Spleen (tissue), 11 donors: ENCODE measurements around the gene MSI2. TPM values are rescaled to one million over a fixed set of nuclear protein-coding genes. Genes with fewer than 3 reads are reported as not detected.

ENCODE experiments used
- DNase-seq: peaks from one replicate; pipeline ENCODE4 v3.0.0-alpha.2; 2020
- H3K27ac ChIP-seq, 8 donors: fragments of 200-600 bp; sonication (generic) in 7 of 8; 1 replicate in 4 of 8; 2 replicates in 4 of 8; pipeline versions ENCODE4 v1.5.0 to v1.8.0; 2016 to 2021; ENCODE audit warnings: inconsistent platforms in 4 of 8, mild to moderate bottlenecking in 4 of 8, moderate library complexity in 1 of 8
- H3K27me3 ChIP-seq, 7 donors: fragments of 200-600 bp; sonication (generic) in 6 of 7; replicated peaks in 1 of 7; 1 replicate in 4 of 7; 2 replicates in 3 of 7; pipeline versions ENCODE4 v1.5.0 to v1.8.0; 2016 to 2021; ENCODE audit warnings: inconsistent platforms in 3 of 7, mild to moderate bottlenecking in 1 of 7
- H3K36me3 ChIP-seq, 6 donors: fragments of 200-600 bp; sonication (generic) in 5 of 6; 1 replicate in 4 of 6; 2 replicates in 2 of 6; pipeline versions ENCODE4 v1.5.0 to v1.8.0; 2016 to 2021; ENCODE audit warnings: inconsistent platforms in 2 of 6
- H3K4me1 ChIP-seq, 6 donors: fragments of 200-600 bp; sonication (generic) in 5 of 6; 1 replicate in 3 of 6; 2 replicates in 3 of 6; pipeline versions ENCODE4 v1.5.0 to v1.8.0; 2016 to 2021; ENCODE audit warnings: inconsistent platforms in 3 of 6
- H3K4me3 ChIP-seq, 8 donors: fragments of 200-600 bp; sonication (generic) in 7 of 8; 1 replicate in 4 of 8; 2 replicates in 4 of 8; pipeline versions ENCODE4 v1.5.0 to v1.8.0; 2016 to 2021; ENCODE audit warnings: inconsistent platforms in 4 of 8, mild to moderate bottlenecking in 4 of 8, moderate library complexity in 2 of 8
- H3K9me3 ChIP-seq, 8 donors: fragments of 200-600 bp; sonication (generic) in 7 of 8; 1 replicate in 4 of 8; 2 replicates in 4 of 8; pipeline versions ENCODE4 v1.5.0 to v1.8.0; 2016 to 2021; ENCODE audit warnings: inconsistent platforms in 4 of 8
- POLR2A ChIP-seq, 3 donors: fragments of 450-650 bp; IDR thresholded peaks; one replicate each; pipeline ENCODE4 v1.5.1; 2017; ENCODE audit warnings: antibody characterized with exemption in 3 of 3, mild to moderate bottlenecking in 1 of 3
- POLR2AphosphoS5 ChIP-seq, 3 donors: sonication (generic); formaldehyde crosslinking; IDR thresholded peaks; one replicate each; pipeline ENCODE4 v1.5.1; 2017; ENCODE audit warnings: antibody characterized with exemption in 3 of 3
- WGBS, 5 donors: extraction: QIAGEN DNeasy Blood & Tissue Kit in 3 of 5; methylation state at CpG; one replicate each; pipeline versions ENCODE4 v1.1.5 to v1.1.7; 2013 to 2018; 5-methylcytosine and 5-hydroxymethylcytosine counted together
- intact Hi-C: fragments of 100-400 bp; cut with DNase I; formaldehyde crosslinking; loops from one replicate; pipeline ENCODE4 v1.15.0; 2023; ENCODE audit warnings: low total_unique reads
- polyA plus RNA-seq, 3 donors: library from polyadenylated mRNA; stranded (reverse); fragments of 200-250 nt; gene quantifications; one replicate each; pipeline ENCODE4 v1.2.1, GENCODE V29; 2013
- total RNA-seq, 7 donors: library from RNA; depleted of rRNA in 3 of 7; stranded (reverse); fragments of >200 nt in 3 of 7; fragmentation: NEBNext Ultra II Directional in 4 of 7; extraction: Animal tissue kit (Norgen Biotek cat#: 25700) in 4 of 7; gene quantifications; one replicate each; pipeline versions ENCODE4 v1.1.0 to v1.2.1, GENCODE V29; 2016 to 2021
- TF ChIP-seq, protein P1 (sequence below), 11 experiments: fragments of 200-600 bp in 7 of 11; fragments of 450-650 bp in 4 of 11; sonication (generic) in 4 of 11; IDR thresholded peaks in 8 of 11; conservative IDR thresholded peaks in 3 of 11; 1 replicate in 7 of 11; 2 replicates in 4 of 11; pipeline versions ENCODE4 v1.4.0 to v1.8.0; 2016 to 2021; ENCODE audit warnings: antibody characterized with exemption in 11 of 11, inconsistent platforms in 4 of 11, mild to moderate bottlenecking in 1 of 11
- donor health status: healthy with polysubstance abuse.
- donor health status: DM: no; HTN: no; CAD: no; lungs with moderate emphysema.
- donor health status: DM: no; HTN: no; CAD: no.
- donor health status: Bipolar disorder and iron deficiency.
- donor health status: healthy.
- donor health status: DM: no; HTN: no; CAD: no.
- donor health status: DM: yes; HTN: yes; CAD: no.

MSI2 gene
- total and polyA plus RNA-seq, 10 donors, result 9.8 to 131 (median 64.7) TPM

DNA sequence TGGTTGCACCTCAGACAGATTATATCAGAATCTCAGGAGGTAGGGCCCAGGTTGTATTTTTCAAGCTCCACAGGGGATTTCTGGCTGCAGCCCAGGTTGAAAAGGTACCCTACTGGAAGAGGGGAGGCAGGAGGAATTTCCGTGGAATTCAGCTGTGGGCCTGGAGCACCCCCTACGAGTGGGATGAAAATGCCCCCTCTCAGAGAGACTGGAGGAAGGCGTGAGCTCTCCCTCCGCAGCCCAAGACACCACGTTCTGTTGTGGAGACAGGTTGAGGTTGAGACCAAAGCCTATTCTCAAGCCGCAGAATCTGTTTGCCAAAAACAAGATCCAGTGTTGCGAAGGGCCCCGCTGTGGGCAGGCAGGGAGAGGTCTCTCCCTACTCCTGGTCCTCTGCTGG lies 386.7 kb downstream of the MSI2 start:
- intact Hi-C loops, result no loop called here
- no peaks in the 10 kb centered on the region for H3K27me3 ChIP-seq
- no peak for TF ChIP-seq POLR2AphosphoS5 (IDR thresholded peaks at IDR 0.05)
- TF ChIP-seq, protein P1, sequence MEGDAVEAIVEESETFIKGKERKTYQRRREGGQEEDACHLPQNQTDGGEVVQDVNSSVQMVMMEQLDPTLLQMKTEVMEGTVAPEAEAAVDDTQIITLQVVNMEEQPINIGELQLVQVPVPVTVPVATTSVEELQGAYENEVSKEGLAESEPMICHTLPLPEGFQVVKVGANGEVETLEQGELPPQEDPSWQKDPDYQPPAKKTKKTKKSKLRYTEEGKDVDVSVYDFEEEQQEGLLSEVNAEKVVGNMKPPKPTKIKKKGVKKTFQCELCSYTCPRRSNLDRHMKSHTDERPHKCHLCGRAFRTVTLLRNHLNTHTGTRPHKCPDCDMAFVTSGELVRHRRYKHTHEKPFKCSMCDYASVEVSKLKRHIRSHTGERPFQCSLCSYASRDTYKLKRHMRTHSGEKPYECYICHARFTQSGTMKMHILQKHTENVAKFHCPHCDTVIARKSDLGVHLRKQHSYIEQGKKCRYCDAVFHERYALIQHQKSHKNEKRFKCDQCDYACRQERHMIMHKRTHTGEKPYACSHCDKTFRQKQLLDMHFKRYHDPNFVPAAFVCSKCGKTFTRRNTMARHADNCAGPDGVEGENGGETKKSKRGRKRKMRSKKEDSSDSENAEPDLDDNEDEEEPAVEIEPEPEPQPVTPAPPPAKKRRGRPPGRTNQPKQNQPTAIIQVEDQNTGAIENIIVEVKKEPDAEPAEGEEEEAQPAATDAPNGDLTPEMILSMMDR (IDR thresholded peaks at IDR 0.05 in 8 of 11, conservative IDR thresholded peaks at IDR 0.05 in 3 of 11), result no peak
- no peak for TF ChIP-seq POLR2A (IDR thresholded peaks at IDR 0.05)
- WGBS, 5 donors, result 93 to 96% (median 94%) methylated on average over 8 of the region's 8 CpGs
- H3K36me3 ChIP-seq, result peaks cover 0 to 20% (median under 1%) of the 10 kb centered on the region in 6 donors
- H3K4me3 ChIP-seq, result no peak overlapping the region
- H3K27ac ChIP-seq, result no peak overlapping the region
- no peaks in the 10 kb centered on the region for H3K9me3 ChIP-seq
- DNase-seq, result no peak
- H3K4me1 ChIP-seq, result no peaks in the 10 kb centered on the region

DNA sequence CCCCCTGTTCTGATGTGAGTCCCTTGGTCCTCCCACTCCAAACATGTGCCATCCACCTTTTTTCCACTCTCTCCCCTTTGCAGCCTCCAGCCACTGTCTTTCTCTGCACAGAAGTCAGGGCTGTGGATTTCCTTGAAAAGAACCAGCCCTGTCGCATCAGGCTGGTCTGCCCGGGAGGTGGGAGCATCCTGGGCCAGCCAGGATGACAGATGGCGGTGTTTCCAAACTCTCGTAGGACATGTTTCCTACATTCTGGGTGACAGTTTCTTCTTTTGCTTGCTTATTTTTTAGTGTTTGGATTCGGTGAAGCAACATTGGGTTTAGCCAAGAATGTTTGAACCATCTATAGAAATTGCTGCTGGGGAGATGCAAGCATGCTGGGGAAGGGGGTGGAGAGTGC lies 388.0 kb downstream of the MSI2 start:
- Histone ChIP-seq H3K27ac (no peak overlapping the region), H3K36me3 (peaks cover 0 to 19% (median 0%) of the 10 kb centered on the region in 6 donors)
- intact Hi-C loops, result no loop called here

GRCh38 chr17:57645950-57646665 lies 389.8 kb downstream of the MSI2 start:
- Histone ChIP-seq H3K27me3 (no peaks in the 10 kb centered on the region), H3K9me3 (no peaks in the 10 kb centered on the region), H3K36me3 (peaks cover 0 to 27% (median 0%) of the 10 kb centered on the region in 6 donors), H3K27ac (no peak overlapping the region), H3K4me1 (no peaks in the 10 kb centered on the region), H3K4me3 (no peak overlapping the region)
- DNase-seq, result no peak
- intact Hi-C loops, result no loop called here
- no peak for TF ChIP-seq POLR2A (IDR thresholded peaks at IDR 0.05)
- TF ChIP-seq POLR2AphosphoS5 (IDR thresholded peaks at IDR 0.05), result no peak
- TF ChIP-seq, protein P1 (IDR thresholded peaks at IDR 0.05 in 8 of 11, conservative IDR thresholded peaks at IDR 0.05 in 3 of 11), result no peak
- WGBS, 5 donors, result 74 to 90% (median 84%) methylated on average over 5 to 6 of the region's 6 CpGs

More for the DNA sequence above, 388.0 kb downstream of the MSI2 start:
- TF ChIP-seq POLR2A (IDR thresholded peaks at IDR 0.05), result no peak
- TF ChIP-seq, protein P1 (IDR thresholded peaks at IDR 0.05 in 8 of 11, conservative IDR thresholded peaks at IDR 0.05 in 3 of 11), result no peak
- no peak for TF ChIP-seq POLR2AphosphoS5 (IDR thresholded peaks at IDR 0.05)
- Histone ChIP-seq H3K27me3 (no peaks in the 10 kb centered on the region), H3K9me3 (no peaks in the 10 kb centered on the region), H3K4me3 (no peak overlapping the region), H3K4me1 (no peaks in the 10 kb centered on the region)
- WGBS, 5 donors, result 76 to 94% (median 86%) methylated on average over 5 of the region's 5 CpGs
- DNase-seq, result no peak

DNA sequence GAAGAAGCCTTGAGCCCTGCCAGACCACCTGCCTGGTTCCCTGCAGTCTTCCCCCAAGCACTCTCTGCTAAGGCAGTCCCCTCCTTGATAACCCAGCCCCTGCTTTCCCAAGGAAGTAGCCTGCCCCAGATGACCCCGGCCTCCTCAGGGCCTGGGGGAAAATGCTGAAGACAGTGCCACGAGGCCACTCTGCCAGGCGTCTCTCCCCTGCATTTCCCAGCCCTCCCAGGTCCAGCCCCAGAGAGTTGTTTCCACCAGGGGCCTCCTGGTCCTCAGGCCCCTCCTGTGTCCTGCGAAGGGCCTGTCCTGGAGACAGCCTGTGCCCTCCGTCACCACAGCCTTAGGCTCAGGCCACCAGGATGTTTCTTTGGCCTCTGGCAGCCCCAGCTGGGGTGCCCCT lies 392.4 kb downstream of the MSI2 start:
- peaks cover 0 to 39% (median 0%) of the 10 kb centered on the region in 6 donors for H3K36me3 ChIP-seq
- intact Hi-C loops, result no loop called here
- no peaks in the 10 kb centered on the region for H3K4me1 ChIP-seq
- TF ChIP-seq POLR2AphosphoS5 (IDR thresholded peaks at IDR 0.05), result peak in 1 of 3 donors; percentile 14
- TF ChIP-seq, protein P1 (IDR thresholded peaks at IDR 0.05 in 8 of 11, conservative IDR thresholded peaks at IDR 0.05 in 3 of 11), result no peak
- no peak overlapping the region for H3K27ac ChIP-seq
- H3K9me3 ChIP-seq, result no peaks in the 10 kb centered on the region
- no peaks in the 10 kb centered on the region for H3K27me3 ChIP-seq
- no peak overlapping the region for H3K4me3 ChIP-seq
- no peak for DNase-seq
- WGBS, 5 donors, result 65 to 99% (median 93%) methylated on average over 5 of the region's 5 CpGs
